ENCODE measurements around the gene NEK6. TPM values are rescaled to one million over a fixed set of nuclear protein-coding genes. Genes with fewer than 3 reads are reported as not detected.
A peak's percentile ranks its signal among the peaks of the same experiment; 100 is the strongest.

The NEK6 gene
- polyA plus RNA-seq, 1 experiment, result 73.6 TPM

- TF ChIP-seq CTCF (IDR thresholded peaks at IDR 0.05; ENCODE audit: insufficient read depth, low read depth, low read length), result no peak
- POLR2A ChIA-PET, result no interaction called here
- DNase-seq (ENCODE audit: low read depth), result no peak
- Histone ChIP-seq H3K36me3 (ENCODE audit: control insufficient read depth, insufficient read depth, low read length) (no peaks in the 10 kb centered on the region), H3K27me3 (ENCODE audit: control insufficient read depth, insufficient read depth, low read length) (no peaks in the 10 kb centered on the region), H3K4me3 (ENCODE audit: low read depth, low read length) (peak overlapping the region; percentile 79)
- CTCF ChIA-PET, result interaction anchor here (0.6 to 1.4 kb wide), 3 partner anchors 19 to 547 kb away, joined by 3 to 5 read pairs (median 4); no protein-coding TSS in a partner anchor
Observed at GRCh38 chr9:124257070-124257843, 492 bp upstream of the NEK6 start.

GRCh38 chr9:124258607-124259157, 933 bp downstream of the NEK6 start:
- DNase-seq (ENCODE audit: low read depth), result no peak
- H3K36me3 ChIP-seq (ENCODE audit: control insufficient read depth, insufficient read depth, low read length), result peaks cover 2% of the 10 kb centered on the region
- peak overlapping the region; percentile 79 for H3K4me3 ChIP-seq (ENCODE audit: low read depth, low read length)
- H3K27me3 ChIP-seq (ENCODE audit: control insufficient read depth, insufficient read depth, low read length), result no peaks in the 10 kb centered on the region
- ChIA-PET CTCF (interaction anchor here (1.0 to 1.3 kb wide), 3 partner anchors 37 to 132 kb away, joined by 3 to 7 read pairs (median 3); no protein-coding TSS in a partner anchor), POLR2A (interaction anchor here (0.6 kb wide), 1 partner anchor 136 kb away, joined by 5 read pairs; no protein-coding TSS in a partner anchor)
- no peak for TF ChIP-seq CTCF (IDR thresholded peaks at IDR 0.05; ENCODE audit: insufficient read depth, low read depth, low read length)

- ChIA-PET POLR2A (interaction anchor here (0.6 to 1.0 kb wide), 4 partner anchors 27 to 205 kb away, joined by 3 to 5 read pairs (median 3); no protein-coding TSS in a partner anchor), CTCF (interaction anchor here (1.0 to 1.3 kb wide), 3 partner anchors 38 to 132 kb away, joined by 3 to 7 read pairs (median 3); no protein-coding TSS in a partner anchor)
- Histone ChIP-seq H3K27me3 (ENCODE audit: control insufficient read depth, insufficient read depth, low read length) (no peaks in the 10 kb centered on the region), H3K36me3 (ENCODE audit: control insufficient read depth, insufficient read depth, low read length) (peaks cover 4% of the 10 kb centered on the region), H3K4me3 (ENCODE audit: low read depth, low read length) (peak overlapping the region; percentile 79)
- no peak for TF ChIP-seq CTCF (IDR thresholded peaks at IDR 0.05; ENCODE audit: insufficient read depth, low read depth, low read length)
- DNase-seq (ENCODE audit: low read depth), result peak; percentile 55
Observed at GRCh38 chr9:124259158-124259808, 1.5 kb downstream of the NEK6 start.

GRCh38 chr9:124260769-124261603, 3.2 kb downstream of the NEK6 start:
- no peak overlapping the region for H3K4me3 ChIP-seq (ENCODE audit: low read depth, low read length)
- DNase-seq (ENCODE audit: low read depth), result no peak
- H3K36me3 ChIP-seq (ENCODE audit: control insufficient read depth, insufficient read depth, low read length), result peaks cover 4% of the 10 kb centered on the region
- ChIA-PET POLR2A (no interaction called here), CTCF (interaction anchor here (1.3 kb wide), 1 partner anchor 134 kb away, joined by 4 read pairs; no protein-coding TSS in a partner anchor)
- no peak for TF ChIP-seq CTCF (IDR thresholded peaks at IDR 0.05; ENCODE audit: insufficient read depth, low read depth, low read length)
- H3K27me3 ChIP-seq (ENCODE audit: control insufficient read depth, insufficient read depth, low read length), result no peaks in the 10 kb centered on the region
